ENCODE measurements around the gene ADM. TPM values are rescaled to one million over a fixed set of nuclear protein-coding genes. Genes with fewer than 3 reads are reported as not detected.

The ADM gene
- polyA plus RNA-seq, 2 of the 4 experiments (the other 2 are of a cell fraction), result 66.3 to 72.1 TPM

- TF ChIP-seq CHD2 (IDR thresholded peaks at IDR 0.05; ENCODE audit: low read length, partially characterized antibody) (no peak), JUNB (IDR thresholded peaks at IDR 0.05) (no peak)
Measured at GRCh38 chr11:10320736-10321465, 16.0 kb downstream of the ADM start (continued).

GRCh38 chr11:10322401-10322800 is 17.5 kb downstream of the ADM start:
- peak overlapping the region; percentile 75 for H3K4me2 ChIP-seq
- H3K27ac ChIP-seq, result peak overlapping the region; percentile 73 to 84
- no peak for ATAC-seq
- ChIA-PET POLR2A (no interaction called here), CTCF (interaction anchor here (0.5 to 13.0 kb wide), 7 partner anchors 8 to 1298 kb away, joined by 3 to 188 read pairs (median 4); partner anchors contain the start of gene ADM)
- peaks cover 58% of the 10 kb centered on the region for H3K4me1 ChIP-seq
- H3K9me3 ChIP-seq, result no peaks in the 10 kb centered on the region
- TF ChIP-seq HOXB5 (CRISPR knock-in tag; IDR thresholded peaks at IDR 0.05), result no peak
- no peak for TF ChIP-seq RFX5 (IDR thresholded peaks at IDR 0.05)
- TF ChIP-seq, protein P1, sequence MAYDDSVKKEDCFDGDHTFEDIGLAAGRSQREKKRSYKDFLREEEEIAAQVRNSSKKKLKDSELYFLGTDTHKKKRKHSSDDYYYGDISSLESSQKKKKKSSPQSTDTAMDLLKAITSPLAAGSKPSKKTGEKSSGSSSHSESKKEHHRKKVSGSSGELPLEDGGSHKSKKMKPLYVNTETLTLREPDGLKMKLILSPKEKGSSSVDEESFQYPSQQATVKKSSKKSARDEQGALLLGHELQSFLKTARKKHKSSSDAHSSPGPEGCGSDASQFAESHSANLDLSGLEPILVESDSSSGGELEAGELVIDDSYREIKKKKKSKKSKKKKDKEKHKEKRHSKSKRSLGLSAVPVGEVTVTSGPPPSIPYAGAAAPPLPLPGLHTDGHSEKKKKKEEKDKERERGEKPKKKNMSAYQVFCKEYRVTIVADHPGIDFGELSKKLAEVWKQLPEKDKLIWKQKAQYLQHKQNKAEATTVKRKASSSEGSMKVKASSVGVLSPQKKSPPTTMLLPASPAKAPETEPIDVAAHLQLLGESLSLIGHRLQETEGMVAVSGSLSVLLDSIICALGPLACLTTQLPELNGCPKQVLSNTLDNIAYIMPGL (CRISPR knock-in tag; IDR thresholded peaks at IDR 0.05; ENCODE audit: borderline replicate concordance), result no peak
- no peak for TF ChIP-seq SMC3 (IDR thresholded peaks at IDR 0.05)
- TF ChIP-seq RNF2 (IDR thresholded peaks at IDR 0.05; ENCODE audit: borderline replicate concordance, low read depth), result no peak
- no peak for TF ChIP-seq POLR2A (IDR thresholded peaks at IDR 0.05; ENCODE audit: low read length)
- TF ChIP-seq, protein P2, sequence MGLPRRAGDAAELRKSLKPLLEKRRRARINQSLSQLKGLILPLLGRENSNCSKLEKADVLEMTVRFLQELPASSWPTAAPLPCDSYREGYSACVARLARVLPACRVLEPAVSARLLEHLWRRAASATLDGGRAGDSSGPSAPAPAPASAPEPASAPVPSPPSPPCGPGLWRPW (IDR thresholded peaks at IDR 0.05), result no peak
- TF ChIP-seq HDAC2 (IDR thresholded peaks at IDR 0.05), result no peak
- no peak for TF ChIP-seq CEBPB (IDR thresholded peaks at IDR 0.05)
- TF ChIP-seq GATA3 (IDR thresholded peaks at IDR 0.05; ENCODE audit: borderline replicate concordance), result no peak
- TF ChIP-seq CBX8 (IDR thresholded peaks at IDR 0.05), result no peak
- no peak for TF ChIP-seq ZFP36 (IDR thresholded peaks at IDR 0.05; ENCODE audit: borderline replicate concordance, partially characterized antibody)
- no peak for TF ChIP-seq EP300 (IDR thresholded peaks at IDR 0.05)
- no peak for TF ChIP-seq MAZ (IDR thresholded peaks at IDR 0.05; ENCODE audit: borderline replicate concordance, low read depth, low read length)
- no peak for TF ChIP-seq USF2 (IDR thresholded peaks at IDR 0.05)
- H3K4me3 ChIP-seq, result no peak overlapping the region; the same call in 2 of the 3 replicates
- FAIRE-seq, result no peak
- WGBS (ENCODE audit: missing lambda C conversion rate), result 91% methylated on average over 2 of the region's 2 CpGs
- no peak for DNase-seq (ENCODE audit: low read depth in 1 of 2, low spot score in 1 of 2)

- peak overlapping the region; percentile 73 to 84 for H3K27ac ChIP-seq
- peaks cover 65% of the 10 kb centered on the region for H3K4me1 ChIP-seq
- 16% methylated on average over 8 of the region's 8 CpGs for WGBS (ENCODE audit: missing lambda C conversion rate)
- ChIA-PET CTCF (interaction anchor here (0.6 to 13.0 kb wide), 21 partner anchors 8 to 710 kb away, joined by 3 to 188 read pairs (median 3); partner anchors contain the start of gene ADM), POLR2A (interaction anchor here (0.7 to 1.9 kb wide), 2 partner anchors 13 to 18 kb away, joined by 3 to 5 read pairs; partner anchors contain the start of gene ADM)
- H3K4me2 ChIP-seq, result peak overlapping the region; percentile 75
- peak overlapping the region; percentile 3; the same call in 1 of the 3 replicates for H3K4me3 ChIP-seq
- FAIRE-seq (no peak), ATAC-seq (peak; percentile 79 to 80), DNase-seq (ENCODE audit: low read depth in 1 of 2, low spot score in 1 of 2) (peak; percentile 65 to 87)
- 0 out of 3 replicates have a peak, but pooled peaks cover 2% of the 10 kb centered on the region for H3K9me3 ChIP-seq
- TF ChIP-seq ELK1 (IDR thresholded peaks at IDR 0.05; ENCODE audit: low read depth, low read length), result no peak
- TF ChIP-seq ZSCAN20 (CRISPR knock-in tag; IDR thresholded peaks at IDR 0.05), result no peak
- TF ChIP-seq JUN (IDR thresholded peaks at IDR 0.05), result peak in 1 of 2 experiments; percentile 50; a peak in 1 of 5 replicates
- no peak for TF ChIP-seq POLR2AphosphoS2 (conservative IDR thresholded peaks at IDR 0.05; ENCODE audit: low read length)
- no peak for TF ChIP-seq HOXB5 (CRISPR knock-in tag; IDR thresholded peaks at IDR 0.05)
- TF ChIP-seq GATA3 (IDR thresholded peaks at IDR 0.05; ENCODE audit: borderline replicate concordance), result peak; percentile 94
- TF ChIP-seq, protein P2 (IDR thresholded peaks at IDR 0.05), result no peak
- TF ChIP-seq PHF8 (IDR thresholded peaks at IDR 0.05; ENCODE audit: borderline replicate concordance, low read depth), result no peak
- TF ChIP-seq FOSL2 (IDR thresholded peaks at IDR 0.05), result peak; percentile 67
- peak; percentile 86 for TF ChIP-seq FOSL2 (CRISPR knock-in tag; IDR thresholded peaks at IDR 0.05)
- no peak; the same call in 1 of the 2 replicates for TF ChIP-seq BHLHE40 (IDR thresholded peaks at IDR 0.05; ENCODE audit: low read depth, low read length)
- TF ChIP-seq MAZ (IDR thresholded peaks at IDR 0.05; ENCODE audit: borderline replicate concordance, low read depth, low read length), result no peak
- TF ChIP-seq ESRRA (IDR thresholded peaks at IDR 0.05; ENCODE audit: borderline replicate concordance, low read length), result peak; percentile 51; the same call in 1 of the 2 replicates
- no peak for TF ChIP-seq CBX8 (IDR thresholded peaks at IDR 0.05)
- no peak for TF ChIP-seq FOXS1 (CRISPR knock-in tag; IDR thresholded peaks at IDR 0.05)
- no peak for TF ChIP-seq TP53 (CRISPR knock-in tag; IDR thresholded peaks at IDR 0.05)
- TF ChIP-seq HDAC2 (IDR thresholded peaks at IDR 0.05), result no peak
- no peak; a peak in 1 of 4 replicates for TF ChIP-seq CEBPB (IDR thresholded peaks at IDR 0.05)
- TF ChIP-seq NFE2L2 (conservative IDR thresholded peaks at IDR 0.05; ENCODE audit: low read length), result no peak
- no peak for TF ChIP-seq RFX5 (IDR thresholded peaks at IDR 0.05)
Measured at GRCh38 chr11:10322830-10323792, 18.2 kb downstream of the ADM start.

All from A549 (cell line).